Measurements from ENCODE around the gene TRIM3. TPM values are rescaled to one million over a fixed set of nuclear protein-coding genes. Genes with fewer than 3 reads are reported as not detected.

TRIM3 gene
- total RNA-seq, 1 donor from 2014 or later: 31.0 TPM

GRCh38 chr11:6438979-6439571 lies 34.7 kb downstream of the TRIM3 start:
- peak; percentile 90 for TF ChIP-seq CTCF (conservative IDR thresholded peaks at IDR 0.05; ENCODE audit: low read depth, low read length)
- no peak for DNase-seq (ENCODE audit: low read depth)

GRCh38 chr11:6437993-6438392 lies 35.7 kb downstream of the TRIM3 start:
- DNase-seq (ENCODE audit: low read depth): no peak
- no peak for TF ChIP-seq CTCF (conservative IDR thresholded peaks at IDR 0.05; ENCODE audit: low read depth, low read length)
- no peak overlapping the region for H3K4me3 ChIP-seq (ENCODE audit: low read depth, low read length)

More at GRCh38 chr11:6438979-6439571, 34.7 kb downstream of the TRIM3 start:
- no peak overlapping the region for H3K4me3 ChIP-seq (ENCODE audit: low read depth, low read length)

- no peak for DNase-seq (ENCODE audit: low read depth)
- H3K4me3 ChIP-seq (ENCODE audit: low read depth, low read length): no peak overlapping the region
- TF ChIP-seq CTCF (conservative IDR thresholded peaks at IDR 0.05; ENCODE audit: low read depth, low read length): no peak
These were observed 36.3 kb downstream of the TRIM3 start for GRCh38 chr11:6437423-6437822.

GRCh38 chr11:6433998-6434660 lies 39.6 kb downstream of the TRIM3 start:
- no peak for DNase-seq (ENCODE audit: low read depth)

GRCh38 chr11:6431861-6432260 lies 41.9 kb downstream of the TRIM3 start:
- TF ChIP-seq CTCF (conservative IDR thresholded peaks at IDR 0.05; ENCODE audit: low read depth, low read length): no peak
- H3K4me3 ChIP-seq (ENCODE audit: low read depth, low read length): no peak overlapping the region
- no peak for DNase-seq (ENCODE audit: low read depth)

More at GRCh38 chr11:6433998-6434660, 39.6 kb downstream of the TRIM3 start:
- no peak for TF ChIP-seq CTCF (conservative IDR thresholded peaks at IDR 0.05; ENCODE audit: low read depth, low read length)
- no peak overlapping the region for H3K4me3 ChIP-seq (ENCODE audit: low read depth, low read length)

- no peak for DNase-seq (ENCODE audit: low read depth)
- no peak for TF ChIP-seq CTCF (conservative IDR thresholded peaks at IDR 0.05; ENCODE audit: low read depth, low read length)
- H3K4me3 ChIP-seq (ENCODE audit: low read depth, low read length): no peak overlapping the region
These were observed 46.2 kb downstream of the TRIM3 start for GRCh38 chr11:6427516-6427915.

- DNase-seq (ENCODE audit: low read depth): no peak
- TF ChIP-seq CTCF (conservative IDR thresholded peaks at IDR 0.05; ENCODE audit: low read depth, low read length): no peak
- H3K4me3 ChIP-seq (ENCODE audit: low read depth, low read length): no peak overlapping the region
These were observed 53.1 kb downstream of the TRIM3 start for GRCh38 chr11:6420677-6421076.
